SK-N-DZ (cell line): Measurements from ENCODE around the gene CSF1.
"Not testable (repeated sequence)": the region's sequence is repeated elsewhere in the genome, so short reads cannot be mapped to it uniquely, and the experiment has no call there.

ENCODE experiments used
- DNase-seq: peaks from one replicate; pipeline ENCODE4 v3.0.0-alpha.2; 2015; ENCODE audit warnings: low spot score

The CSF1 gene

DNA sequence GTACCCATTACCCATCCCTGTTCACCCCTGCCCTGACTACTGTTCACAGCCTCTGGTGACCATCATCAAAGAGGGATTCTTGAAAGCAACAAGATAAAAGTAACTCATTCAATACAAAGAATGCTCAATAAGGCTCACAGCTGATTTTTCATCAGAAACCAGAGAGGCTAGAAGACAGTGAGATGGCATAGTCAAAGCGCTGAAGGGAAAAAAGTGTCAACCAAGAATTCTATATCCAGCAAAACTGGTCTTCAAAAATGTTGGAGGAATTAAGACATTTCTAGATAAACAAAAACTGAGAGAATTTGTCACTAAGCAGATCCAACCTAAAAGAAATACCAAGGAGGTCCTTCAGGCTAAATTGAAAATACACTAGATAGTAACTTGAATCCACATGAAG, 27.1 kb downstream of the CSF1 start:
- DNase-seq: no peak

DNA sequence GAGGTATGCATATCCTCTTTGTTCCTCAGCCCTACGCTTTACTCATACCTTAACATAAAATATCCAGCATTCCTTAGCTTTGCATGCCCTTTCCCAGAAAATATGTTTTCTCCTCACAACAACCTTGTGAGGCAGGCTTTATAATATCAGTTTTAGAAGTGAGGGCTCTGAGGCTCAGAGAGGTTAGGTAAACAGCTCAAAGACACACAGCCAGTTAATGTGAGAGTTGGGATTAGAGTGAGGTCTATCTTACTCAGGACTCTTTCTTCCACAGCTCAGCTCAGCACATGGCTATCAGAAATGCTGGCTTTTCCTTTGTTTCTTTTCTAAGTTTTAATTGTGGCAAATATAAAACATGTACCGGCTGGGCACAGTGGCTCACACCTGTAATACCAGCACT, 27.9 kb downstream of the CSF1 start:
- DNase-seq: no peak

DNA sequence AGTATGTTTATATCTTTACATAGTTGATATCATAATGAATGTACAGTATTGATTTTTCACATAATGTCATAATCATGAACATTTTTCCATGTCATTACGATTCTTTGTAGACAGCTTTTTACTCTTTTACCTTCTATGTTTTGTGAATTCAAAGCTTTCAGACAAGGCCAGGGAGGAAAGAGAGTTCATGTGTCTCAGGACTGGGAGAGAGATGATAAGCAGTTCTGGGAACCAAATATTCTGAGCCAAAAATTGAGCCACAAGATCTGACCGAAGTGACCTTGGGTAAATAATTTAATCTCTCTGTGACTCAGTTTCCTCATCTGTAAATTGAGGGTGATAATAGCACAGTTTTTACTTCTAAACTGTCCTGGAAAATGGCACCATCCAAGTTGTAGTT, 31.8 kb downstream of the CSF1 start:
- DNase-seq: no peak

DNA sequence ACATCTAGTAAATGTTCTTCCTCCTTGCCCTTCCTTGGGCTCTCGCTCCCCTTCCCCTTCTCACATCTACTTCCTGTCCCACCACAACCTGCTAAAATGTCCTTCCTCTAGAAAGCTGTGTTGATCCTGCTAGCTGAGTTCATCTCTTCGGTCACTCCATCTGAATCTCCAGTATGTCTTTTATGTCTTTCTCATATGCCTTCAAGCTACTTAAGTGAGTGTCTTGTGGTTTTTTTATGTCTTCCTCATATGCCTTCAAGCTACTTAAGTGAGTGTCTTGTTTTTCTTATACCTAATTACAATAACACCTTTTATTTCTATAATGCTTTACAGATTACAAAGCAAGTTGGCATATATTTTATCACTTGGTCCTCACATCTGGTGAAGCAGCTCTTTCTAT, 33.9 kb downstream of the CSF1 start:
- no peak for DNase-seq

DNA sequence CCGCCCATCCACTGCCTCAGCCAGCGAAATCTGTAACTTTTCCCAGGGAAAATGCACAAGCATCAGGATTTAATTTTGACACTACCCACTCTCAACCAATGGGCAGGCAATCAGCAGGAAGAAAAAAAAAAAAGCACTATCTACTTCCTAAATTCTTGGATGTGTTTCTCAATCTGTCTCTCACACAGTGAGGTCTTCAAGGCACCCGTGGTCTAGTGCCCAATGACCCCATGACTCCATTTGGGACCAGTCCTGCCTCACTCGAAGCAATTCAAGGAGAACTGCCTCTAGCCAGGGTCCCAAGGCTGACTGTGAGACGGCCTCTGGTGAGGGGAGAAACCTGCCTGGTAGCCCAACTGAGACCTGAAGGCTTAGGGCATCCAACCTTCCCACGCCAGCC, 35.9 kb downstream of the CSF1 start:
- DNase-seq: no peak

DNA sequence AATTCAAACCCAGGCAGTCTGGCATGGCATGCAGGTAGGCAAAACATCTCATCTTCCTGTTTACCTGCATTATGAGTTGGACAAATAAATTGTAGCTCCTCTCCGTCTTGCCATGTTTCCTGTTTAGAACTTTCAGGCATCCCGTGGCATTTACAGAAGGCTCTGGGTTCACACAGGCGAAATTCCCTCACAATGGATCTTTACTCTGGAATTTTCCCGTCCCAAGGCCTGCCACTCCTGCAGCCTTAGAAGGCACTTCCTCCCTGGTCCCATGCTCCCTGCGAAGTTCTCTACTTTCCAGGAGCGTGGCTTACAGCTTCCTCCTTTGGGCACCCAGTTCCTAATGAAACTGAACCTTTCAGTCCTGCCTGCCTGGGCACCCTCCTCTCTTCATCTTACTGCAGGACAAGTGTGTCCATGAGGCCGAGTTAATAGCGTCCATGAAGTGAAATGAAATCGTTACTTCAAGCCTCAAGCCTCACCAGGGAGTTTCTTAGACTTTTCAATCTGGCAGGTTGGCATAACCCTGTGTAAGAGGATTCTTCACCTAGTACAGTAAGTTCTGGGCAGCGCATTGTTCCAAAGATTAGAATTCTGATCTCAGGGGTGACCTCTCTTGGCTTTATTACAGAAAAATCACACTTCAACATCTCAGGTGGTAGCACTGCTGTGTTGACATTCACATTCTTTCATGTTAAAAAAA, 37.1 kb downstream of the CSF1 start:
- DNase-seq: no peak

DNA sequence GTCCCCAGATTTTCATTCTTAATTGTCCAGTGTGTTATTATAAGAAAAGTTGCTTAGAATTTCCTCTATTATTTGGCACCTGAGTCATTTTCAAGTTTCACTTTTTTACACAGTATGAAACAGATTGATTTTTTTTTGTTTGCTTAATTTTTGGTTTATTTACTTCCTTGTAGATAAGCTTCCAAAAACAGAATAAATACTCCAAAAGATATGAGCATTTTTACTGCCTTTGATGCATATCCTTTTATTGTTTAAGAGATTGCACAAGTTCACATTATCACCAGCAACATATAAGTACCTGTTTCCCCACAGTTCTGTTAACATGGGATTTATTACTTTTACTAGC, 37.6 kb downstream of the CSF1 start:
- no peak for DNase-seq

DNA sequence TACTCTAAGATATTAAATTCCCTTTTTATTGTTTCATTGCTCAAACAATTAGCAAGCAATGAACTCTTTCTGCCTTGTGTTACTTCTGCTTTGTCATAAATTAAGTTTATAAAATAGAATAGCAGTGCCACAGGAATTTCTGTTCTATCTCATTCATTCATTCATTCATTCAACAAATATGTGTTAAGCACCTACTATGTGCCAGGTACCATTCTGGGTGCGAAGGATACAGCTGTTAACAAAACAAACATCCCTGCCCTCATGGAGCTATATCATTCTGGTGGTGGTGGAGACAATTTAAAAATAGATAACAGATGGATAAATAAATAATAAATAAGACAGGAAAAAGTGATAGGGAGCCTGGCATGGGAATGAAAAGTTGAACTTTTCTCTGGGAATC, 39.4 kb downstream of the CSF1 start:
- no peak for DNase-seq

DNA sequence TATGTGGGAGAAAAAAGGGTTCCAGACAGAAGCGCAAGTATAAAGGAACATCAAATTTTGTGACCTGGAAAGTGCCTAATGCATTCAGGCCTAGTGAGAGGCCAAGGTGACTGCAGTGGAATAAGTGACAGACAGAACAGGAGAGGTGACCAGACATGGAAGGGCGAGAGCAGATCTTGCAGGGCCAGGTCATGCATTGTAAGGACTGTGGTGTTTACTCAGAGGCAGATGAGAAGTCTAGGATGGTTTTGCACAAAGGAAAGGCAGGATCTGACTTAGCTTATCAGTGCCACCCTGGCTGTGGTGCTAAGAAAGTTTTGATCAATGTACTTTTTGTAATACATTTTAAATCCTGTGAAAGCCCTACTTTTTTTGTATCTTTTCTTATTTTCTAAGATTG, 39.9 kb downstream of the CSF1 start:
- DNase-seq: no peak

DNA sequence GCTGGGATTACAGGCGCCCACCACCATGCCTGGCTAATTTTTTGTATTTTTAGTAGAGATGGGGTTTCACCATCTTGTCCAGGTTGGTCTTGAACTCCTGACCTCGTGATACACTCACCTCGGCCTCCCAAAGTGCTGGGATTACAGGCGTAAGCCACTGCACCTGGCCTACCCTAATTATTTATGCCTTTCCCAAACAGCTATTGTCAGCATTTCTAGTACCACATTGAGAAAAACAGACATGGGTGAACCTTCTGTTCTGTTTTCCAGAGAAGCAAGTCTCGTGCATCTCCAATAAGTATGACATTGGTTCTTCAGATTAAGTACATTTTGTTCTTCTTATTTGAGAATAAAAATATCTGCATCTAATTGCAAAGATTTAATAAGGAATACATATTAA, 40.9 kb downstream of the CSF1 start:
- DNase-seq: not testable (repeated sequence)

DNA sequence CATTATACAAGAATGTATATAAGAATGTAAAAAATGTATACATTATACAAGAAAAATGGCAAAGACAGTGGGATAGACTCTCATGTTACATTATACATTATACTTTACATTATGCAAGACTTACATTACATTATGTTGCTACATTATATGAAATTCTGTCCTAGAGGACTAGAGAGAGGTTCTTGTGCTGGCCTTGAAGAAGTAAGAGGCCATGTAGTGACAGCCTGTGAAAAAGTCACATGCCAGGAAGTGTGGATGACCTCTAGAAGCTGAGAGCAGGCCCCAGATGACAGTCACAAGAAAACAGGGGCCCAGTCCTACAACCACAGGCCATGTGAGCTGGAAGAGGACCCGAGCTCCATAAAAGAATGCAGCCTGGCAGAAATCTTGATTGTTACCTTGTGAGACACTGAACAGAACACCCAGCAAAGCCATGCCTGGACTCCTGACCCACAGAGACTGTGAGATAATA, 43.4 kb downstream of the CSF1 start:
- DNase-seq: no peak

DNA sequence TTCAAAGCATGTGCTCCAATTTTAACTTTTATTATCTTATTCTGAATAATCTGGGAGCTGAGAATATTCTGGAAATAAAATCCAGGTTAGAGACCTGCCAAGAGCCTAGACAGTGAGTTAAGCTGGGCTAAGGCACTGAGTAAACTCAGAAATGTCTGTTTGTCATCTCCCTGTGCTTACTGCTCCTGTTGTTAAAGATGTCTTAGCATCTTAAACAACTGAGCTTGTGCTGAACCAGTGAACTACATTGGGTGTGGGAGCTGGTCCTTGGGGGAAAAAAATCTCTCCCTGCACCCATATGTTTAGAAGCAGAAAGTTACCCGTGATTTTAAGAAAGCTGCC, 49.0 kb downstream of the CSF1 start:
- no peak for DNase-seq

DNA sequence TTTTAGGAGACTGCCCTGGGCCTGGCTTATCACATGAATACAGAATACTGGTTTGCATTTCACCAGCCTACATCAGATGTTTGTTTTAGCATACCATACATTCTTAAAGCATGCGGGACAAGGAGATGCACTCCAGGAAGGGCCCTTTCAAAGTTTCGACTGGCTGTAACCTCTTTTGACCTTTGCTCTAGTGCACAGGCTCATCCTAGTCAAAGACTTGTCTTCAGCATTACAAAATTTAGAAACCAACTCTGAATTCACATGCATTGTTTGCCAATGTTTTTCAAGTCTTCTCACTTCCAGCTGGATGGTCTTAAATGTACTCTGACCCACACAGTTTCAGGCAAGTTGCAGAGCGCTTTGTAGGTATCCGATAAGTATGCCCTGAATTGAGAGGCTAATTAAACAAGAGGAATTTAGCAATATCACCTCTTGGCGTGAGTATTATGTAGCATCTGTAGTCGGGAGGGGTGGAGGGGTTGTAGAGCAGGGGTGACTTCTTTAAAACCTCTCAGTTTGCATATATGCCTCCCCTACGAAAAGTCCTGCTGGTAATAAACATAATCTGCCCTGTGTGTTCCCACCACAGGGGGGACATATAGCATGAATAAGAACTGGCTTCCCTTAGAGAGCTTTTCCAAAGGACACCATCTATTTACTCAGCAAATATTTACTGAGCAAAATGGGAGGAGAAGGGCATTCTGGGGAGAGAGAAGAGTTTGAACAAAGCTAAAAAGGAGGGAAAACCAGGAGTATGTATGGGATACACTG, 49.5 kb downstream of the CSF1 start:
- DNase-seq: no peak

DNA sequence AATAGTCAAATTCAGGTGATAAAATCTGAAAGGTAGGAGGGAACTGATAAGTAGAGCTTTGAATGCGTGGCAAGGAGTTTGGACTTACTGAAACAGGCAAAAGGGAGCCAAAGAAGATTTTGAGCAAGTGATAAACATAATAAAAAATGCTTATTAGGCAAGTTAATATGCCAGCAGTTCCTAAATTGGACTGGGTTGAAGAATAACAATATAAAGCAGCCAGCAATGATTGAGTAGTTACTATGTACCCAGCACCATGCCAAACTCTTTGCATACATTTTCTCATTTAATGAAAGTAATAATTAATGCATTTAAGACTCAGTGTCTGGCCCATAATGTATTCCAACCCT, 50.1 kb downstream of the CSF1 start:
- no peak for DNase-seq

DNA sequence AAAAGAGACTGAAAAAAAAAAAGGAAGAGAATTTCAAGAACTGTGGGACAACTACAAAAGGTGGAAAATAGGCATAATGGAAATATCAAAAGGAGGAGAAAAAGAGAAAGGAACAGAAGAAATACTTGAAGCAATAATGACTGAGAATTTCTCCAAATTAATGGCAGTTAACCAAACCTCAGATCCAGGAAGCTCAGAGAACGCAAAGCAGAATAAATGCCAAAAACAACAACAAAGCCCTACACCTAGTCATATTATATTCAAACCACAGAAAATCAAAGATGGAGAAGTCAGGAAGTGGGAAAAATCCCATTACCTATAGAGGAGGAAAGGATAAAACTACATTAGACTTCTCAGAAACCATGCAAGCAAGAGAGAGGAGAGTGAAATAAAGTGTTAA, 53.2 kb downstream of the CSF1 start:
- DNase-seq: no peak

DNA sequence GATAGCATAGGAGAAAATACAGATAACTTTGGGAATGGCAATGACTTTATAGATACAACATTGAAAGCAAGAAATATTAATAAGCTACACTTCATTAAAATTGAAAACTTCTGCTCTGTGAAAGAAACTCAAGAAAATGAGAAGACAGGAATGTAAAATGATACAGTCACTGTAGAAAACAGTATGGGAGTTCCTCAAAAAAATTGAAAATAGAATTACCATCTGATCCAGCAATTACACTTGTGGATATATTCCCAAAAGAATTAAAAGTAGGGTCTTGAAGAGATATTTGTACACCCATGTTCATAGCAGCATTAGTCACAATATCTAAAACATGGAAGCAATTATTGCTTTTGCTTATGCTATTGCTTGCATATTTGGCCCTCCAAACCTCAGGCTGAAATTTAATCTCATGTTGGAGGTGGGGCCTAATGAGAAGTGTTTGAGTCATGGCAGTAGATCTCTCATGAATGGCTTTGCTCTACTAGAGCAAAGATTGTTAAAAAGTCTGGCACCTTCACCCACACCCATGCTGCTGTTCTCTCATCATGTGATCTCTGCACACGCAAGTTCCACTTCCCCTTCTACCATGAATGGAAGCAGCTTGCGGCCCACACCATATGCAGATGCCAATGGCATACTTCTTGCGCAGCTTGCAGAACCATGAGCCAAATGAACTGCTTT, 58.6 kb downstream of the CSF1 start:
- no peak for DNase-seq

DNA sequence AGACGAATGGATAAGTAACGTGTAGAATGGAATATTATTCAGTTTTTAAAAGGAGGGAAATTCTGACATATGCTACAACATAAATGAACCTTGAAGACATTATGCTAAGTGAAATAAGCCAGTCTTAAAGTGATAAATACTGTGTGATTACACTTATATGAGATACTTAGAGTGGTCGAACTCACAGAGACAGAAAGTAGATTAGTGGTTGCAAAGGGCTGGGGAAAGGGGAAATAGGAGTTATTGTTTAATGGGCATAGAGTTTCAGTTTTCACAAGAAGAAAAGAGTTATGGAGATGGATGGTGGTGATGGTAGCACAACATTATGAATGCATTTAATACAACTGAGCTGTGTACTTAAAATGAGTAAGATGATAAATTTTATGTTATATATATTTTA, 59.3 kb downstream of the CSF1 start:
- no peak for DNase-seq

DNA sequence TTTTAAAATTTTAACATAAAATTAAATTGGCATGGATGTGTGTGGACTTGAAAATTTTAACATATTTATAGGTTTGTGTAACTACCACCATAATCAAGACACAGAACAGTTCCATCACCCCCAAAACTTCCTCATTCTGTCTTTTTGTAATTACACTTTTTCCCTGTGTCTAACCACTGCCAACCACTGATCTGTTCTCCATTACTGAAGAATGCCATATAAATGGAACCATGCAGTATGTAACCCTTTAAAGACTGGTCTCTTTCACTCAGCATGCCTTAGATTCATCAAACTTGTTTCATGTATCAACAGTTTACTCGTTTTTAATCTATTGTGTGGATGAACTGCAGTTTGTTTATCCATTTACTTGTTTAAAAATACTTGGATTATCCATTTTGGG, 60.9 kb downstream of the CSF1 start:
- DNase-seq: no peak

DNA sequence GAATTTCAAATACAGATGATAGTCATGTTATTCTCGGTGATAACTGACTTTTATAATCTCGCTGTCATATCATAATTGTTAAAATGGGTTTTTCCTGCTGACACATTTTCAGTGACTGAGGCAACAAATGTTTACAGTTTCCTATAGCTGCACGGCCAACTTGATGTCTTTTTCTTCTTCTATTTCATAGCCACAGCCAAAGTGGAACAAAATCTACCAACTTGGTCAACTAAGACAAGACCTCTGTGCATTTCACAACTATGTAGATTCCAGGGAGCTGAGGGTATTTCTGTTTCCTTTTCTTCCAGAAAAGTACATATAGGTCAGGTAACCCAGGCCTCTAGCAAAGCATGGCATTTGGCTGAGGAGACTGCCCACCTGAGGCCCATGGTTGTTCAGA, 63.5 kb downstream of the CSF1 start:
- no peak for DNase-seq

DNA sequence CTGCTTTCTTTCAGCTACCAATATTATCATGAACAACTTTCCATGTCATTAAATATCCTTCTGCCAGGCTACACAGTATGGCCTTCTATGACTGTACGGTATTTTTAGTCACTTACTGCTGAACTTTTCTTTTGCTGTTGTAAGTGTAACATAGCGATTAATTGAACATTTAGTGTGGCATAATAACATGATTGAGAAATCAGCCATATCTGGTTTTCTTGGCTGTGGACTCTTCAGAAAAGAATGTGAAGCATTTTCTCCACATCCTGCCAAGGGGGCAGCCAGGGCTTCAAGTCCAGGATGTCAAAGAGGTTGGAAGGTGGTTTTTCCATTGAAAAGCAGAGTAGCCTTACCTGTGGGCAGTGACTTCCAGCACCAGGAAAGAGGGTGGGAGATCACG, 65.1 kb downstream of the CSF1 start:
- DNase-seq: no peak

DNA sequence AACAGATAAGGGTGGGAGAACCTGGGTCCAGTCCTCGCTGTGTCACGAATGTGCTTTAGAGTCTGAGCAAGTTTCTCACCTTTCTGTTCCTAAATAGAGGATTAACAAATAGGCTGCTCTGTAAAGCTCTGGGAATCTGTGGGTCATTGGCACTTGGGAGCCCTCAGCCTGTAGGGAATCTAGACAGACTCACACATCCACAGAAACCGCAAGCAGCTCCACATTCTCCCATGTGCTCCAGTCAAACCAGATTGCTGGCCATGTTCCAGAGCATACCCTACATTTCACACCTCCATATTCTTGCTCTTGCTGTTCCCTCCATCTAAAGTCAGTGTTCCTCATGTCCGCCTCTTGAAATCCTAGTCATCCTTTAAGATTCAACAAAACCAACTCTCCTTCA, 66.1 kb downstream of the CSF1 start:
- no peak for DNase-seq

DNA sequence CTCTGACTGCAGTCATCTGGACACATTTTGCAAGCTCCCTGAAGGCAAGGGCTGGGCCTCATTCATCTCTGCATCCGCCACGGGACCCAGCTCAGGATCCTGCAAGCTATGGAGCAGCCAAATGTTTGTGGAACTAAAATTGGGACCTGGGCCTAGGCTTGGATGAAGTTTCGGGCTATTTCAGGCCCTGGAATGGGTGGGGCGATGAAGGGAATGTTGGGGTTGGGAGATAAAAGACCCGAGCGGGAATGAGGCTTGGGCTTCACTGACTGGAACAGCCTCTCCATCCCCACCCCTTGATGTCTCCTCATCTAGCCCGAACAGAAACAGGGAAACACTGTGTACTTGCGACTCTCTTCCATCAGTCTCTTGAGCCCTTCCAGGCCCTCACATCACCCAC, 66.6 kb downstream of the CSF1 start:
- no peak for DNase-seq
